Stimulated activated CD8-positive, alpha-beta memory T cell treated with anti-CD3 and anti-CD28 coated beads, Interleukin-4, amount 100 ng/mL, for 48 hours (primary cell): ENCODE data around the gene KIAA0586.
"Not testable (repeated sequence)": the region's sequence is repeated elsewhere in the genome, so short reads cannot be mapped to it uniquely, and the experiment has no call there.

Experiments
- DNase-seq: peaks from one replicate; pipeline ENCODE4 v3.0.0-alpha.2; 2020

Gene KIAA0586

DNA sequence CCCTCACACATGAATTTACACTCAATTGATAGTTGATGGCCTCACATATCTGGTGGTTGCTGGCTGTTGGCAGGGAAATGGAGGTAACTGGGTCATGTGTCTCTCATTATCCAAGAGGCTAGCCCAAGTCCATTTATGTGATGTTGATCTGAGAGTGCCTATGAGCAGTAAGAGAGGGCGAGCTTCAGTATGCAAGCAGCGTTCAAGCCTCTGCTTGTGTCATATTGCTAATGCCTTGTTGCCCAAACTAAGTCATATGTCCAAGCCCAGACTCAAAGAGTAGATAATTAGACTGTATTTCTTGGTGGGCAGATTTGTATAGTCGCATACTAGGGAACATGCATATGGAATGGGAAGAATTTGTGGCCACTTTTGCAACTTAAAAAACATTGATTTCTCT is 126.4 kb downstream of the KIAA0586 start:
- no peak for DNase-seq

DNA sequence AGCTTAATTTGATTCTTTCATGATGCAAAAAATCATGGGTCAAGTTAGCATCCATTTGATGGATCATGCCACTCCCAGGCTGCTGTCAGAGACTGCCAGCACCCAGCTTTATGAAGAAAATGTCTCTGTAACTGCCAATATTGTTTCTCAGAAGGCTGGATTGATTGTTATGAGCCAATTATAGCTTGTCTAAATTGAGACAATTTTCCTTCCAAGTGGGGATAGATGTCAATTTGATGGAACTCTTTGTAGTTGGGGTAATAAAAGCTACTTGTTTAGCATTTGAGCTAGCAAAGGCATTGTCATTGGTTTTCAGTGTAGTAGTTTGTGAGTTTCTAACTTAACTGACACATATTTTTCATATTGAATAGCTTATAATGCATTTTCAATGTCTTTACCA is 128.1 kb downstream of the KIAA0586 start:
- DNase-seq = no peak

DNA sequence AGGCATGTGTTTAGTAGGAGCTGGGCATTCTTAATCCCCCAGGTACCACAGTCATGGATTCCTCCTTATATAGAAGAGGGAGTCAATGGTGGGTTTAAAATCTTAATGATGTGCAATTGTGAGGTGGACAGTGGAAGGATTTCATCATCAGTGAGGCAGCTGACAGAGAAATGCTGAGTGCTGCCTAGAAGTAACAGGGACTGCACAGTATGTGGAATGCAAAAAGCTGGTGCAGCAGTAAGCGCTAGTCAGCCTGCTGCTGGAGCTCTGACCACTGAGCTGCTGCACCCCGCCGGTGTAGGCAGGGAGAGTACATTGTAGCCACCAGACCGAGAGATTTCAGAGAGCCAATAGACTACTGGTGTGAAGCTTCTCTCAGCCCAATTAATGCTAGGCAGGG is 129.7 kb downstream of the KIAA0586 start:
- no peak for DNase-seq

DNA sequence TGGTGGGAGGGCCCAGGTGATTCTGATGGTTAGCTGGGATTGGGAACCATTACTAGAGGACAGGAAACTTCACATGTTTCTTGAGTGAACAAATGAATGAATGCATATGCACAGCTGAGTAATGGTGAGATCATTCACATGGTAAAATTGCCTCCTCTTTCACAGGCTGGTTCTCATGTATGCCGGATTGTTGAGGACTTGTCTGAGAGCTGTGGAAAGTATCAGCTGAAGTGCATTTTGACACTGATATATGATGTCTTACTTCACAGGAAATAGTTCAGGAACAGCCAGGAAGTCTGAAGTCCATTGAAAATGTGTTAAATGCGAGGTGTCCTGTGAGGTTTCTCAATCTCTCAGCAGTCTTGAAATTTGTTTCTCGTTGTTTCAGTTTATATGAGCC is 132.7 kb downstream of the KIAA0586 start:
- DNase-seq = no peak

DNA sequence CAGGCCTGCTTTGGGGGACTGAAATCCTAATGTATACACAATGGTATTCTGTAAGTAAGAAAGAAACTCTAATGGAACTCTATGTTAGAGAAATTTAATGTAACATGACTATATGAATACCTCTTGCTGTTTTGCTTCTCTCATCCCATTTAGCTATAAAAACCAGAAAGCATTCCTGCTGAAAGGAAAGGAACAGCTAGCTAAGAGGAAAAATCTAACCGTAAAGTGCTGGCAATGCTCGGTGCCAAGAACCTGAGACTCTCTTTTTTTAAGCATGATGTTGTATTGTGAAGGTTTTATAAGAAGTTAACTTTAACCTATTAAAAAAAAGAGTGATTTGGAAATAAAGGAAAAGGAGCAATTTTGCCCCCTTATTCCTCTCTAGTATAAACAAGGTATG is 134.6 kb downstream of the KIAA0586 start:
- no peak for DNase-seq

DNA sequence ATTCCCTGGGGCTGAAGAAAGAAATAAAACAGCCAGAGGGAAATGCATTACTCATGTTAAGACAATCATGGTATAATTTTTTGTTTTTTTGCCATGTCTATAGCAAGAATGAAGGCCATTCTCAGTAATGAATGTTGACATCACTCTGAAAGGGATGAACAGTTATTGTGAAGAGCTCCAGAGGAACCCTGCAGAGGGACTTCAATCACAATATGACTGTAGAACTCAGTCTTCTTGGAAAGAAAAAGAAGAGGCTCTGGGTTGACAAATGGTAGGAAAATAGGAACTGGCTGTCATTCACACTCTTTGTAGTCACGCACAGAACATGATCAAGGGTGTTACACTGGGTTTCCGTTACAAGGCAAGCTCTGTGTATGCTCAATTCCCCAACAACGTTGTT is 136.5 kb downstream of the KIAA0586 start:
- no peak for DNase-seq

DNA sequence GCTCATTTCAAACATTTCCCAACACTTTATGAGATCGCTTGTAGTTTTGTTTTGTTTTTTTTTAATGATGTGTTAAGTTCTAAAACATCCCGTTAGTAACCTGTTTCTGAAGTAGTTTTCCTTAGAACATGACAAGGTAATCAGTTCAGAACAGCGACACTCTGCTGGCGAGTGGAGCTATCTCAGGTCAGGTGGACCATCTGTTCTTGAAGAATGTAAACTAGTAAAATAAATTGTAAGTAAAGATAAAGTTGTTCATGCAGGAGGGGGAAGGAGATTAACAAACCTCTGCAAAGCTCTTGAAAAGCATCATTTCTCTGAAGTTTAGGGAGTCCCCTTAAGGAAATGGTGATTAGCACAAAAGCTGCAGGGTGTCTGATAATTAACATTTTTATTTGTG is 138.3 kb downstream of the KIAA0586 start:
- DNase-seq = no peak

DNA sequence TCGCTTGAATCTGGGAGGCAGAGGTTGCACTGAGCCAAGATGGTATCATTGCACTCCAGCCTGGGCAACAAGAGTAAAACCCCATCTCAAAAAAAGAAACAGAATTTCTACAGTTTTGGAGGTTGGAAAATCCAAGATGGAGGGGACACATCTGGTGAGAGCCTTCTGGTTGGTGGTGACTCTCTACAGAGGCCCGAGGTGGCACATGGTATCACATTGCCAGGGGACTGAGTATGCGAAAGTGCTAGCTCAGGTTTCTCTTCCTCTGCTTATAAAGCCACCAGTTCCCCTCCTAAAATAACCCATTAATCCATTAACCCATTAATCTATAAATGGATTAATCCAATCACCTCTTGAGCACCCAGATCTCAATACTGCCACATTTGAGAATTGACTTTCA is 139.5 kb downstream of the KIAA0586 start:
- DNase-seq = no peak

DNA sequence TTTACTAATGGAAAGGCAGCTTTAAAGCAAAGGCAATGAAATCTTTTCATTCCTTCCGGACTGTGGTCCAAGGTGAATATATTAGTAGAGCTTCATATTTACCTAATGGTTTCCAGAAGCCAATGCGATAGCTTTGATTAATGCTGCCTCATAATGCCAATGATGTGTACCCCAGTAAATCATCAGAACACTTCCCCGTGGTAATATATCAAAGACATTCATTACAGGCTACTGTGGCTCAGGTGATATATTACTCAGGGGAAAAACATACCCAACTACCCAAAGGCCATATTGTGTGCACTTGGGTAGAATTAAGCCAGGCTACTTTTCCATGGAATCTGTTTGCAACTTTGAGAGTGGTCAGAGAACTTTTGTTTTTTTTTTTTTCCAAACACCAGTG is 140.8 kb downstream of the KIAA0586 start:
- no peak for DNase-seq

DNA sequence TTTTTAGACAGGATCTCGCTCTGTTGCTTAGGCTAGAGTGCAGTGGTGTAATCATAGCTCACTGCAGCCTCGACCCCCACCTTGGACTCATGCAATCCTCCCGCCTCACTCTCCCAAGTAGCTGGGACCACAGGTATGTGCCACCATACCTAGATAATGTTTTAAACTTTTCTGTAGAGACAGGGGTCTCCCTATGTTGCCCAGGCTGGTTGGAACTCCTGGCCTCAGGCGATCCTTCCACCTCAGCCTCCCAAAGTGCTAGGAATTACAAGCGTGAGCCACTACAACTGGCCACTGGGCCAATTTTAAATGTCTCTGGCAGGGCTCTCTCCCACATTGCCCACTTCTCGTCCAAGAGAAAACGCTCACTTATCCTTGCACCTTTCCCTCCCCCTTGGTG is 143.7 kb downstream of the KIAA0586 start:
- DNase-seq = no peak

DNA sequence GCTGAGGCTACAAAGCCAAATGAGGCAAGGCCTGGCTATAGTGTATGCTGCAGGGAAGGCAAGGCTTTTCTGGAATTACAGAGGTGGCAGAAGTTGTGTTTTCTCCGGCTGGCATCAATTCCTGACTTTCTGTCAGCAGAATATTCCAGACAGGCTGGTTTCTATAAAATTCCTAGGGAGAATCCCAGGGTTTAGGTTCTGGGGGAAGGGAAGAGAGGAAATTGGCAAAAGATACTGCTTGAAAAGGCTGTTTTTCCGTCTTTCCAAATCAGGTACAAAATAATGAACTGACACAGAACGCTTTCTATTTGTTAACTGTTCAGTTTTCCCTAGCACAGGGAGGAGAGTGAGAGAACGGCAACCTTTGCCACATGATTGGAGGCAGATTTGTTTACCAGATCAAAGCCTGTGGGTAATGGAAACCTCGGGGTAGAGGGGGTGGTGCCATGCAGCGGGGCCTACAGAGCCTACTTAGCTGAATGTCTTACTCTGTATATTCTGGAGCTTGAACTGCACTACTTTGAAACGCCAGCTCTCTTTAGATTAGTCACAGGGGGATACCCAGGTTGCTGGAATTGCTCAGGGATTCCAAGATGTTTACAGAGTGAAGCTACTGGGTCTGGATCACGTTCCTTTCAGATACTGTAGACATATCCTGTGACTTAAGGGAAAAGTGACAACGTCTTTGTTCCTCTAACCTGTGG is 144.4 kb downstream of the KIAA0586 start:
- DNase-seq = peak; percentile 56

DNA sequence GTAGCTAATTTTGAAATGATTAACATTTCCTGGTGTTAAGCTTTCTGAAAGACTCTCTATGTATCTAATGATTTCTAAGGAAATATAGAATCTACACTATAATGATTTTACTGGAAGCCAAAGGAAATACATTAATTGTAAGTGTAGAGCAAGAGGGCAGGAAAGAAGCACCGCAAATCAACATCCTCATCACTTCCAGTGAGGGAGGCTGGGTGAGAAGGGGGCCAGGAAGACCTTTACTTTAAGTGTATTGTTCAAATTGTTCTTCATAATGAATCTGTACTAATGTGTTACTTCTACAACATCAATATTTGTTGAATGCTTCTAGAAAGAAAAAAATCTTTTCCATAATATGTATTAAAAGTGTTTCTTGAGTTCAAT is 144.9 kb downstream of the KIAA0586 start:
- DNase-seq = no peak

DNA sequence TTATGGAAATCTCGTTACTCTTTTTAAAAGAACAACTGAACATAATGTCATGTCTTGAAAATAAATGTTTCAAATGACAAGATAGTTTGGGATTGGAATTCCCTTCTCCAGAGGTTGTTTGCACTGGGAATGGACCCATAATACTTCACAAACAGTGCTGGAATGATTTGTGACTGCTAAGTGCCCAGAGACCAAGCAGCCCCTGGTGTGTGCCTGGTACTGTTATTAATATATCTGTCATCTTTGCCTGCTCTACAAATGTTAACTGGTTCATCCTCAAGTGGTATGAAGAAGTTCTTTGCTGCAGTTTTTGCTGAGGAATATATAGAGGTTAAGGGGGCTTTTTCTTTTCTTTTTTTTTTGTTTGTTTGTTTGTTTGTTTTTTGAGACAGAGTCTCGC is 145.3 kb downstream of the KIAA0586 start:
- no peak for DNase-seq

DNA sequence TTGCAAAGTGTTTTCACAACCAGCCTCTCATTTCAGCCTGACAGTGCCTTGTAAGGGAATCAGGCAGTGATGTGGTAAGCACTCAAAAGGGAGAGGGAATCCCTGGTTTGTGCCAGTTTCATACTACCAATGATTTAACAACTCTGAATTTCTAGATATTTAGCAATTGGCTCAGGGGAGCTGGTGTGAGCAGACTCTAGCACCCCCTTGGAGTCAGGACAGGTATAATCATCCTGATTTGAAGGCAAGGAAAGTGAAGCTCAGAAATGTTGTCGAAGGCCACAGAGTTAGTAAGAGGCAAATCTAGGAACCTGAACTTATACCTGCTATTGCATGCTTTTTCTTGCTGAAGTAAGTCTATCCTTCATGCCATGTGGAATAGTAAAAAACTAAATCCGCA is 147.1 kb downstream of the KIAA0586 start:
- DNase-seq = no peak

DNA sequence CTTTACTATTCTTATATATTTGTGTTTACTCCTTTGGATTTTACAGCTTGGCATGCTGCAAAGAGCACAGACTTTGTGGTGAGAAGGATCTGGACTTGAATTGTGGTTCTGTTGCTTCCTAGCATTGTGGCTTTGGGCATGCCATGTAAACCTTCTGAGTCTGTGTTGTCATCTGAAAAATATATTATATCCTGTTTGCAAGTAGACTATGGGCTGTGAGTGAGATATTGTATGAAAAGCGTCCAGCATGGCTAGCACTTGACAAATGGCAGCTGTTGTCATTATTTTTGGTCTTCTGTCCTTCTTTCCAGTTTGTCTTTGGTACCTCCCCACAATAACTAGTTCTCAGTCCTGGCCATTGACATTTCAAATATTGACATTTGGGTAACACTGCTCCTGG is 148.4 kb downstream of the KIAA0586 start:
- no peak for DNase-seq

DNA sequence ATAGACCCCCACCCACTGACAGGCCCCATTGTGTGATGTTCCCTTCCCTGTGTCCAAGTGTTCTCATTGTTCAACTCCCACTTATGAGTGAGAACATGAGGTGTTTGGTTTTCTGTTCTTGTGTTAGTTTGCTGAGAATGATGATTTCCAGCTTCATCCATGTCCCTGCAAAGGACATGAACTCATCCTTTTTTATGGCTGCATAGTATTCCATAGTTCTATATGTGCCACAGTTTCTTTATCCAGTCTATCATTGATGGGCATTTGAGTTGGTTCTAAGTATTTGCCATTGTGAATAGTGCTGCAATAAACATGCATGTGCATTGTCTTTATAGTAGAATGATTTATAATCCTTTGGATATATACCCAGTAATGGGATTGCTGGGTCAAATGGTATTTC is 152.5 kb downstream of the KIAA0586 start:
- not testable (repeated sequence) for DNase-seq

DNA sequence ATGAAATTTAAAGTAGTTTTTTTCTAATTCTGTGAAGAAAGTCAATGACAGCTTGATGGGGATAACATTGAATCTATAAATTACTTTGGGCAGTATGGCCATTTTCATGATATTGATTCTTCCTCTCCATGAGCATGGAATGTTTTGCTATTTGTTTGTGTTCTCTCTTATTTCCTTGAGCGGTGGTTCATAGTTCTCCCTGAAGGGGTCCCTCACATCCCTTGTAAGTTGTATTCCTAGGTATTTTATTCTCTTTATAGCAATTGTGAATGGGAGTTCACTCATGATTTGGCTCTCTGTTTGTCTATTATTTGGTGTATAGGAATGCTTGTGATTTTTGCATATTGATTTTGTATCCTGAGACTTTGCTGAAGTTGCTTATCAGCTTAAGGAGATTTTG is 153.9 kb downstream of the KIAA0586 start:
- DNase-seq = not testable (repeated sequence)

DNA sequence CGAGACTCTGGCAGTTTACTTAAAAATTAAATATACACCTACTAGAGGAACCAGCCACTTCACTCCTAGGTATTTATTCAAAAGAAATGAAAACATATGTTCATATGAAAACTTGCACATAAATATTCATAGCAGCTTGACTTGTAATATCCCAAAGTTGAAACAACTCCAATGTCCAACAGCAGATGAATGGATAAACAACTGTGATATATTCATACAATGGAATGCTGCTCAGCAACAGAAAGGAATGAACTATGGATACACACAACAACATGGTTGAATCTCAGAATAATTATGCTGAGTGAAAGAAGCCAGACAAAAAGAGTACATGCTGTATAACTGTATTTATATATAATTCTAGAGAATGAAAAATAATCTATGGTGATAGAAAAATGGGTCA is 156.9 kb downstream of the KIAA0586 start:
- DNase-seq = no peak

DNA sequence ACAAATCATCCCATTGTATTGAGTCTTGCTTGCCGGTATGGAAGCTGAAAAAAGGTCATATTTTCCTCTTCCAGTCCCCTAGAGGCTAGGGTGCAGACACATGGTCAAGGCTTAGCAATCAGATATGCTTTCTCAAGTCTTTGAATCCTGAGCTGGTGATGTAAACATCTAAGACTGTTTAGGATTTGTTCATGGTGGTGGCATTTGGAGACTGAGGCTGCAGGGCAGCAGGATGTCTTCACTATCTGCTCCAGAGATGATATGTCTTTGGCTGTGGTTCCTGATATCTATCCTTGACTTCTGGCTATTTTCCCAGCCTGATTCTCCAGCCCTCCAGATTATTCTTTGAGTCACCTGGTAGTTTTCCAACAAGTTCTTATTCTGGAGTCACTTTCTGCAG is 159.8 kb downstream of the KIAA0586 start:
- DNase-seq = no peak

DNA sequence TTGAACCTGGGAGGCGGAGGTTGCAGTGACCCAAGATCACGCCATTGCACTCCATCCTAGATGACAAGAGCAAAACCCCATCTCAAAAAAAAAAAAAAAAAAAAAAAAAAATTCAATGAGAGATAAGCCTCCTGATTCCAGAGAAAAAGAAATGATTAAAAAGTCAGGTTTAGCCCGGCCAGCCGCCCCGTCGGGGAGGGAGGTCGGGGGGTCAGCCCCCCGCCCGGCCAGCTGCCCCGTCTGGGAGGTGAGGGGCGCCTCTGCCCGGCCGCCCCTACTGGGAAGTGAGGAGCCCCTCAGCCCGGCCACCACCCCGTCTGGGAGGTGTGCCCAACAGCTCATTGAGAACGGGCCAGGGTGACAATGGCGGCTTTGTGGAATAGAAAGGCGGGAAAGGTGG is 160.8 kb downstream of the KIAA0586 start:
- DNase-seq = not testable (repeated sequence)

DNA sequence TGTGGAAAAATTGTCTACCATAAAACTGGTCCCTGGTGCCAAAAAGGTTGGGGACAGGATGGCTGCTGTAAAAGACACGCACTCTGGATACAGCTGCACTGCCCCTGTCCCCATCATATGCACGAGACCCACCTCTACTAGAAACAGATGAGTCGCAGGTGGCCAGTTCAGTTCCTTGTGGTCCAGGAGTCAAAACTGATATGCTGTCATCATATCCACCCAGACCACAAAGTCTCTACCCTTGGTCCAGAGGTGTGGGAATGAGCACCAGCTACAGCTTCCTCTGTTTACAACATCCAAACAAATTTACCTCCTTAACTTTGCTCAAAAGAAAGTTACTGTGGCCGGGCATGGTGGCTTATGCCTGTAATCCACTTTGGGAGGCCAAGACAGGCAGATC is 166.5 kb downstream of the KIAA0586 start:
- DNase-seq = no peak

DNA sequence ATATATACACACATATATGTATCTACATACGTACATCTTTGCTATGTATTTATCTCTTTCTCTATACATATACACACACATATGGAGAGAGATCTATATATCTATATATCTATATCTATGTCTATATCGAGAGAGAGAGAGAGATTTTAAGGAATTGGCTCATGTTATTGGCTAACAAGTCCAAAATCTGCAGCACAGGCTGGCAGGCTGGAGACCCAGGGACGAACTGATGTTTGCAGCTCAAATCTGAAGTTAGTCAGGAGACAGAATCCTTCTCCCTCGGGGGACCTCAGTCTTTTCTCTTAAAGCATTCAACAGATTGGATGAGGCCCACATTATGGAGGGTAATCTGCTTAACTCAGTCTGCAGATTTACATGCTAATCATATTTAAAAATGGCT is 169.5 kb downstream of the KIAA0586 start:
- no peak for DNase-seq

DNA sequence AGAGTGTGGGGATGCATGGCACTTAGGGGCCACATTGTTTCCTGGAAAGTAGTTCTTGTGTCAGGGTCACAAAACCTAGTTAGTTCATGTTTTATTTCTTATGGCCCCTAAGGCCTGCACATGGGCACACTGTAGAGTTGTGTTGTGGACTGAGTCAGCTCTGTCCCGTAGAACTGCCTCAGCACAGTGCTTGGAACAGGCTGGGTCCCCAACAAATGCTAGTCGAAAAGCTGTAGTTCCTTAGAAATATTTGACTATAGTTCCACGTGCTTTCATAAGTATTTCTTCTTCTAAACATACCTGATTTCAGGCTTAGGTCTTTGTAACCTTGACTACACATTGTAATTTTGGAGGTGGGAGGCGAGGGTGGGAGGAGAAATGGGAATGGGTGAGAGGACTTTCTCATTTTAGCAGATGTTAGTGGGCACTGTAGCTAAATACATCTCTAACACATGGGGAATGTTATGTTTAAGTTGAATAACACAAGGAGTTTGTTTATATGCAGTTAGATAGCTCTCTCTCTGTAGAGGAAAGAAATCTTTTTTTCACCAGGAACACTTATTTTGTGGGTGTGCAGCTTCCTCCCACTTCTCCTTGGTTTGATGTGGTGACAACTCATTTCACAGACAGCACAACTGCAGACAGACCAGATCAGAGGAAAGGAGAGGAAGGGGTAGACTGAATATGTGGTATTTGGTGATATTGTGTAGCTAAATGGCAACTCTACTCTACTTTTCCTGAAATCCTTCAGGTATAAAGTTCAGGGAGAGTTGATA is 170.7 kb downstream of the KIAA0586 start:
- no peak for DNase-seq

DNA sequence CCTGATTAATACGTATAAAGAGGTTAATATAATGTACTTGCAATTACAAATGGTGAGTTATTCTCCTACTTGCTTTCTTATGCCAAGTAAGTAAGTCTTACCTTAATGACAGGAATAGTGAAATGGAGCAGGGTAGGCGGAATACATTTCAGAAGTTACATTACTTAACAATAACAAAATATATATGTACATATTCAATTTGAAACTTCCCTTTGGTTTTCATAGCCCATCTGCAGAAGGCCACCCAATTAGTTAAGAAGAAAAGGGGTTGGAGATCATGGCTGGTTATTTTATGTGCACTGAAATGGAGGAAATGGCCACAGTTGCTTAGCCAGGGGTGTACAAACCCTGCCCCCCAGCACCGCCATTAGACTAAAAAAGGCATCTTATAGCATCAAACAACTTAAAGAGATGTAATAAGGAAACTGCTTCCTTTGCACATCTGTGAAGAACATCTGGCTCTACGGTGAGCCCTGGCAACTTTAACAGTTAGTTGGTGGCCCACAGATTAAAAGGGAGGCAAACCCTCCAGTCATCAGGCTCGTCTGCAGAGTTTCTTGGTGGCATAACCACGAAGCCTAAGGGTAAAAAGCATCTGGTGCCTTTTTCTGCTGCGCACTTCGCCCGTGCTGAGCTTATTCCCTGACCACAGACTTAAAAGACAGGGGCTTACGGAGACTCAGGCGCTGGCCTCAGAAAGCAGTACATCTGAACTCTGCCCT is 171.4 kb downstream of the KIAA0586 start:
- DNase-seq = no peak
